ENCODE measurements around the gene DBT. TPM values are rescaled to one million over a fixed set of nuclear protein-coding genes. Genes with fewer than 3 reads are reported as not detected.

Gene DBT
- total RNA-seq, 1 experiment from 2014 or later: 20.3 TPM

GRCh38 chr1:100137602-100138001, 112.0 kb downstream of the DBT start:
- H2BK20ac ChIP-seq (ENCODE audit: low read depth, low read length, poor library complexity, severe bottlenecking): no peak overlapping the region
- no peak overlapping the region for H2AFZ ChIP-seq (ENCODE audit: low read length)
- H3K4me1 Mint-ChIP-seq: 0 out of 4 replicates have a peak, but pooled peaks cover 0 to 2% of the 10 kb centered on the region in 2 experiments
- no peak overlapping the region for H2BK15ac ChIP-seq (ENCODE audit: low read depth, low read length)
- no peak overlapping the region for H3K14ac ChIP-seq (ENCODE audit: insufficient read depth, low read length)
- no peaks in the 10 kb centered on the region for H3K4me1 ChIP-seq (ENCODE audit: insufficient read depth, low read length)
- no peak overlapping the region for H3T11ph ChIP-seq (ENCODE audit: low read length)
- no peak overlapping the region for H3K27ac Mint-ChIP-seq
- H3K56ac ChIP-seq (ENCODE audit: insufficient read length, low read depth, low read length): no peak overlapping the region
- H2BK5ac ChIP-seq (ENCODE audit: insufficient read length, low read length): no peak overlapping the region
- WGBS (ENCODE audit: extremely low coverage, insufficient read length, low lambda C conversion rate): no CpG with 5 or more reads among the region's 2 CpGs
- H3K23me2 ChIP-seq (ENCODE audit: insufficient read length, low read depth, low read length, poor library complexity, severe bottlenecking): no peaks in the 10 kb centered on the region
- H2BK12ac ChIP-seq (ENCODE audit: insufficient read length, low read depth, low read length): no peak overlapping the region
- H2BK120ac ChIP-seq (ENCODE audit: low read depth, low read length, poor library complexity, severe bottlenecking): no peak overlapping the region
- no peak overlapping the region for H4K91ac ChIP-seq (ENCODE audit: insufficient read length, low read depth, low read length)
- H3K79me2 ChIP-seq (ENCODE audit: insufficient read depth, low read length): no peaks in the 10 kb centered on the region
- H3K18ac ChIP-seq (ENCODE audit: insufficient read length, low read depth, low read length): no peak overlapping the region
- no peaks in the 10 kb centered on the region for H3K27me3 Mint-ChIP-seq (ENCODE audit: low read depth)
- H3K9ac ChIP-seq (ENCODE audit: extremely low read depth, insufficient read length, low read length): no peak overlapping the region
- H3K4me3 Mint-ChIP-seq: no peak overlapping the region
- no peak for DNase-seq
- H3K27ac ChIP-seq (ENCODE audit: insufficient read length, low read depth, low read length): no peak overlapping the region
- H3K4ac ChIP-seq (ENCODE audit: low read depth, low read length): no peak overlapping the region
- no peak for TF ChIP-seq CTCF (conservative IDR thresholded peaks at IDR 0.05)
- H3K23ac ChIP-seq (ENCODE audit: insufficient read length, low read depth, low read length): no peak overlapping the region
- peaks cover 0 to 39% (median 35%) of the 10 kb centered on the region in 3 experiments; a peak in 6 of 7 replicates for H3K36me3 Mint-ChIP-seq (ENCODE audit: insufficient read depth in 1 of 3, low read depth in 3 of 3)
- peaks cover 2% of the 10 kb centered on the region for H3K79me1 ChIP-seq (ENCODE audit: insufficient read depth, low read depth, low read length, poor library complexity, severe bottlenecking)
- no peak overlapping the region for H2AK5ac ChIP-seq (ENCODE audit: insufficient read length, low read length)
- no peak overlapping the region for H3K4me2 ChIP-seq (ENCODE audit: insufficient read depth, insufficient read length, low read length)
- H4K8ac ChIP-seq (replicated peaks; ENCODE audit: insufficient read length, low read depth, low read length): no peak overlapping the region
- H3K9me3 ChIP-seq (ENCODE audit: control insufficient read depth, low read depth, low read length): no peaks in the 10 kb centered on the region
- H3K9me3 Mint-ChIP-seq: no peaks in the 10 kb centered on the region; a peak in 1 of 5 replicates
- no peaks in the 10 kb centered on the region for H3K27me3 ChIP-seq (ENCODE audit: insufficient read depth, low read length)
- H4K5ac ChIP-seq (ENCODE audit: insufficient read length, low read depth, low read length): no peak overlapping the region
- H4K20me1 ChIP-seq (ENCODE audit: control insufficient read depth, insufficient read depth, insufficient read length): no peaks in the 10 kb centered on the region

Small RNA genes lying within 50 kb of the gene (microRNA-seq; reads per million reads assigned to microRNA genes)
- gene MIR553 (ENCODE audit: borderline microRNAs expressed): not detected

Other genes with a start within 250 kb of the DBT start
- 14.2 and 15.2 TPM in 2 replicates for gene SASS6, start 116.9 kb downstream of the DBT start, total RNA-seq (2021)
- gene TRMT13, start 116.7 kb downstream of the DBT start, total RNA-seq (2021): 19.4 and 21.6 TPM in 2 replicates
- gene LRRC39, start 71.6 kb downstream of the DBT start, total RNA-seq (2021): 0.20 and 0.37 TPM in 2 replicates
- gene RTCA, start 16.4 kb upstream of the DBT start, total RNA-seq (2021): 29.5 and 33.6 TPM in 2 replicates
- 8.4 and 8.9 TPM in 2 replicates for gene CDC14A, start 102.7 kb upstream of the DBT start, total RNA-seq (2021)

Measured in H9 (cell line).